ENCODE results near the gene LAMA5.

The LAMA5 gene

DNA sequence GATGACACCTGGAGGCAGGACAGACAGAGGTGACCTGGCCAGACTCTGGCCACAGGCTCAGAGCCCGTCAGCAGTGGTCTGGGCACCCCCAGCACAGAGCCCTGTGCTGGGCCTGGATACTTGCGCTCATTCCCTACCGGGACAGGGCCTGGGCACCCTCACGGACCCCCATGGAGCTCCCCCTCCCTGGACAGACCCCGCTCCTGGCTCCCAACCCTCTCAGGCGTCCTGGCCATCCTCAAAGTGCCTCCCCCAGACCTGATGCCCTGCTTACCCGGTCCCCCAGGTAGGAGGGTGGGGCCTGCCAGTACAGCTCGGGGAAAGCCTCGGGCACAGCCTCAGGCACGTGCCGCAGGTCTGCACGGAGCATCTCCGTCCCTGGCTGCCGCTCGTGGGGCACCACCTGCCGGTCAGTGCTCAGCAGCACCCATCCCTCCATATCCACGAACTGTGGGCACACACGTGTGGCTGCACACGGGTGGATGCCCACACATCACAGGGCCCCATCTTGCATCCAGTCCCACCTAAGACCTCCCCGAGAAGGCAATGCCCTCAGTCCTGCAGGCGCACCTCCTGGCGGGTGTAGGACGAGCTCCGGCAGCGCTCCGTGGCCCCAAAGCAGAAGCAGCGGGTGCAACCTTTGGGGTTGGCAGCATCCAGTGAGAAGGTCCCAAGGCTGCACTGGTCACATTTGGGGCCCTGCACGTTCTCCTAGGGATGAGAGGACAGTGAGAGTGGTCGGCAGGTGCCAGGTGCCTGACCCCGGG lies 40.0 kb downstream of the LAMA5 start:
- H3K27ac ChIP-seq (ENCODE audit: insufficient read depth, low read depth, low read length, poor library complexity, severe bottlenecking), result no peak overlapping the region
- 86% methylated on average over 30 of the region's 30 CpGs for WGBS, 2 experiments
- peaks cover 54% of the 10 kb centered on the region for H3K36me3 ChIP-seq (ENCODE audit: control insufficient read depth, insufficient read depth, low read length)
- no peaks in the 10 kb centered on the region for H3K4me1 ChIP-seq (ENCODE audit: control insufficient read depth, insufficient read depth, low read length)
- no peak overlapping the region for H3K4me3 ChIP-seq (ENCODE audit: insufficient read depth, low read depth, low read length)
- H3K9me3 ChIP-seq (ENCODE audit: control insufficient read depth, low read length), result no peaks in the 10 kb centered on the region
- no peaks in the 10 kb centered on the region for H3K27me3 ChIP-seq (ENCODE audit: control insufficient read depth, insufficient read depth, low read length, poor library complexity, severe bottlenecking)

DNA sequence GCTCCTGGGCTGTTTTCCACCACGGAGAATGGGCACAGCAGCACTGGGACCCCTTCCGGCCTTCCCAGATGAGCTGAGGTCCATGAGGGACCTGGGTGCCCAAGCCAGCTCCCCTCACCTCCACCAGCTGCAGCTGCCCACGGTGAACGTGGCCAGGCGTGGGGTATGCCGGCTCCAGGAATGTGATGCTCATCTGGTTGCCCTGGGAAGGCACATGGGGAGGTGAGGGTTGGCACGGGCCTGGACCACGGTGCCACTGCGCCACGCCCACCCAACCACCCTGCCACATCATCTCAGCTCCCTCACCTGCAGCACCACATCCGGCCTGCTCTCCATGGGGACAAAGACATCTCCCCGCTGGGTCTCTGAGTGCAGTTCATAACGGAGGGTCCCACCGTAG lies 40.6 kb downstream of the LAMA5 start:
- peaks cover 58% of the 10 kb centered on the region for H3K36me3 ChIP-seq (ENCODE audit: control insufficient read depth, insufficient read depth, low read length)
- WGBS, 2 experiments, result 96% methylated on average over 14 of the region's 14 CpGs
- no peaks in the 10 kb centered on the region for H3K9me3 ChIP-seq (ENCODE audit: control insufficient read depth, low read length)
- H3K4me1 ChIP-seq (ENCODE audit: control insufficient read depth, insufficient read depth, low read length), result no peaks in the 10 kb centered on the region
- no peak overlapping the region for H3K27ac ChIP-seq (ENCODE audit: insufficient read depth, low read depth, low read length, poor library complexity, severe bottlenecking)
- H3K27me3 ChIP-seq (ENCODE audit: control insufficient read depth, insufficient read depth, low read length, poor library complexity, severe bottlenecking), result no peaks in the 10 kb centered on the region
- no peak overlapping the region for H3K4me3 ChIP-seq (ENCODE audit: insufficient read depth, low read depth, low read length)

DNA sequence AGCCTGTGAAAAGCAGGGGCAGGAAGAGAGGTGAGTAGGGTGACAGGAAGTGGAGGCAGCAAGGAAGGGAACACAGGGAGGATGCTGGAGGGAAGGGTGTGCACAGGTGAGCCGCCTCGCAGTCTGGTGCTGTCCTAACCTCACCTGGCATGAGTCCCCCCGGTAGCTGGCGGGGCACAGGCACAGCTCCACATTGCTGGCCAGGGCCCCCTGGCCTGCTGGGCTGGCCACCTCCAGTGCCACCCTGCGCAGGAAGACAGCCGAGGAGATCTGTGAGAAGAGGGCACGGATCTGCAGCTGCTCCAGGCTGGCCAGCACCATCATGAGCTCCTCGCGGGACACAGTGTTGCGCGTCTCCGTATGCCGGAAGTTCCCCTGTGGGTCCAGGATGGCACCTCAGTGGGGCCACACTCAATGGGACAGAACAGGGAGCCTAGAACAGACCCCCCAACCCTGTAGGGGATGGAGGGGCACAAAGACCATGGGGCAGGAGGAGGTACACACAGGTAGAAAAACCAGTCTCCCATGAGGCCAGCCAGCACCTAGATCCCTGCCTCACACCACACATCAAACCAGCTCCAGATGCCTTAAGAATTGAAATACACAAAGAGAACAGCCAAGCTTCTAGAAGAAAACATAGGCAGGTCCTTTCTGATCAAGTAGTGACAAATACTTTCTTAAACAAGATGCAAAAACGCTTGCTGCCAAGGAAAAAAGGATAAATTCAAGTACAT lies 41.8 kb downstream of the LAMA5 start:
- H3K36me3 ChIP-seq (ENCODE audit: control insufficient read depth, insufficient read depth, low read length), result peaks cover 54% of the 10 kb centered on the region
- no peaks in the 10 kb centered on the region for H3K9me3 ChIP-seq (ENCODE audit: control insufficient read depth, low read length)
- 88 to 89% methylated on average over 14 of the region's 14 CpGs for WGBS, 2 experiments
- no peaks in the 10 kb centered on the region for H3K4me1 ChIP-seq (ENCODE audit: control insufficient read depth, insufficient read depth, low read length)
- H3K4me3 ChIP-seq (ENCODE audit: insufficient read depth, low read depth, low read length), result no peak overlapping the region
- no peak overlapping the region for H3K27ac ChIP-seq (ENCODE audit: insufficient read depth, low read depth, low read length, poor library complexity, severe bottlenecking)
- H3K27me3 ChIP-seq (ENCODE audit: control insufficient read depth, insufficient read depth, low read length, poor library complexity, severe bottlenecking), result no peaks in the 10 kb centered on the region

DNA sequence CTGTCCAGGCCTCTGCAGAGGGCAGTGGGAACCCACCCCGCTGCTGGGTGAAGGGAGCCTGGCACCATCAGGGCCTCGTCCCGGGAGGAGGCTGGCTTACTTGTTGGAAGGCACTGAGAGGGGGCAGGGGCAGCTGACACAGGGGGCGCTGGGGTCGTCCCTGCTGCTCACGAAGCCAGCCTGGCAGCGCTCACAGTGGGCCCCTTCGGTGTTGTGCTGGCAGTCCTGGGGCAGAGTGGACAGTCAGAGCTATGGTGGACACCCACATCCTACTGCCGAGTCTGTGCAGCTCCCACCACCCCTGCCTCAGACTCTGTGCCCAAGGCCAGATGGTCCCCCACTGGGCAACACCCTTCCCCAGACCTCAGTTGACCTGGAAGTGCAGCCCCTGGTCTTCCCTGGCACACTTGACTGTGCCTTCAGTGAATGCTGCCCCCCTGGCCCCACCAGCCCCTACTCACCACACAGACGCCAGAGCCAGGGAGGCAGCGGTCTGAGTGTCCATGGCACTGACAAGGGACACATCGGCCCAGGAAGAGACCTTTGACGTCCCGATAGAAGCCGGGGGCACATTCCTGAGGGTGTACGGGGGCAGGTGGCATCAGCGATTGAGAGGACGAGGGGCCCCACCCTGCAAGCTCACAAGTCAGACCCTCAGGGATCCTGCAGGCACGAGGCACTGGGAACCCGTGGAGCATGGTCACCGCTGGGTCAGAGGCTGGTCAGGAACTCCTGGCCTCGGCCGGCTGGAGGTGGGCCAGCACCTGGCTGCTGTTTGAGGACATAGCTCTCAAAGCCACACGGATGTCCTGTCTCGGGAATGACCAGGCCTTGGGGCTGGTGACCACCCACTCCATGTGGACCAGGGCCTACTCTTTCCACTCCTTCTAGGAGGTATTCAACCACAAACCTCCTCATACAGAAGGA lies 42.9 kb downstream of the LAMA5 start:
- WGBS, 2 experiments, result 91 to 92% methylated on average over 25 of the region's 25 CpGs

DNA sequence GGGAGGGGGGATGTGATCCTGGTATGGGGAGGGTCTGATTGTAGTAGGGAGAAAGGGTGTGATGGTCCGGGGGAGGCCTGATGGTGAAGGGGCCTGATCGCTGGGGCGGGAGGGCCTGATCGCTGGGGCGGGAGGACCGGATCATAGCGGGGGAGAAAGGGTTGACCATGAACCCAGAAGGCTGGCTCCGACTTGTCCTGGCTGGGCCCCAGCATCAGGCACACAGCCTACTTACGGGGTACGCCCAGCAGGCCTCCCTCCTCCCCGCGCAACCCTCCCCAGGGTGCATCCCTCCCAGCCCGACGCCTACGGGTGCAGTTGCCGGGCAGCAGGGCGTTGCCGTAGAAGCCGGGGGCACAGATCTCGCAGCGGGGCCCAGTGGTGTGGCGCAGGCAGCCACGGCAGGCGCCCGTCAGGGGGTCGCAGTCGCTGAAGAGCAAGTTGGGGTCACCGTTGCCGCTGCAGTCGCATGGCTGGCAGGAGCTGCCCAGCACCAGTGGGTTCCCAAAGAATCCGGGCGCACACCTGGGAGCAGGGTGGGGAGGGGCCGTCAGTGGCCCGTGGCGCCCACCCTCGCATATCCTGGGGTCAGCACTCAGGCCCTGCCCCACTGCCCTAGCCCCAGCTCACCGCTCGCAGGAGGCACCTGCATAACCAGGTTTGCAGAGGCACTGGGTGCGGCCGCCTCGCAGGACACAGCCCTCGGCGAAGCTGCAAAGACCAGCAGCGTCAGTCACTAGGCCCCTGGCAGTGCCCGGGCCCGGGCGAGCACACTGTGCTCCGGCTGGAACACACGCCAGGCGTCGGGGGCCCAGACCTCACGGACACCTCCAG lies 43.7 kb downstream of the LAMA5 start:
- WGBS, 2 experiments, result 92% methylated on average over 52 of the region's 52 CpGs
- Histone ChIP-seq H3K27ac (ENCODE audit: insufficient read depth, low read depth, low read length, poor library complexity, severe bottlenecking) (no peak overlapping the region), H3K36me3 (ENCODE audit: control insufficient read depth, insufficient read depth, low read length) (peaks cover 45% of the 10 kb centered on the region), H3K4me1 (ENCODE audit: control insufficient read depth, insufficient read depth, low read length) (no peaks in the 10 kb centered on the region), H3K9me3 (ENCODE audit: control insufficient read depth, low read length) (no peaks in the 10 kb centered on the region), H3K4me3 (ENCODE audit: insufficient read depth, low read depth, low read length) (no peak overlapping the region), H3K27me3 (ENCODE audit: control insufficient read depth, insufficient read depth, low read length, poor library complexity, severe bottlenecking) (no peaks in the 10 kb centered on the region)

More for the DNA sequence above, 42.9 kb downstream of the LAMA5 start:
- Histone ChIP-seq H3K36me3 (ENCODE audit: control insufficient read depth, insufficient read depth, low read length) (peaks cover 49% of the 10 kb centered on the region), H3K27me3 (ENCODE audit: control insufficient read depth, insufficient read depth, low read length, poor library complexity, severe bottlenecking) (no peaks in the 10 kb centered on the region), H3K9me3 (ENCODE audit: control insufficient read depth, low read length) (no peaks in the 10 kb centered on the region), H3K27ac (ENCODE audit: insufficient read depth, low read depth, low read length, poor library complexity, severe bottlenecking) (no peak overlapping the region), H3K4me3 (ENCODE audit: insufficient read depth, low read depth, low read length) (no peak overlapping the region), H3K4me1 (ENCODE audit: control insufficient read depth, insufficient read depth, low read length) (no peaks in the 10 kb centered on the region)

DNA sequence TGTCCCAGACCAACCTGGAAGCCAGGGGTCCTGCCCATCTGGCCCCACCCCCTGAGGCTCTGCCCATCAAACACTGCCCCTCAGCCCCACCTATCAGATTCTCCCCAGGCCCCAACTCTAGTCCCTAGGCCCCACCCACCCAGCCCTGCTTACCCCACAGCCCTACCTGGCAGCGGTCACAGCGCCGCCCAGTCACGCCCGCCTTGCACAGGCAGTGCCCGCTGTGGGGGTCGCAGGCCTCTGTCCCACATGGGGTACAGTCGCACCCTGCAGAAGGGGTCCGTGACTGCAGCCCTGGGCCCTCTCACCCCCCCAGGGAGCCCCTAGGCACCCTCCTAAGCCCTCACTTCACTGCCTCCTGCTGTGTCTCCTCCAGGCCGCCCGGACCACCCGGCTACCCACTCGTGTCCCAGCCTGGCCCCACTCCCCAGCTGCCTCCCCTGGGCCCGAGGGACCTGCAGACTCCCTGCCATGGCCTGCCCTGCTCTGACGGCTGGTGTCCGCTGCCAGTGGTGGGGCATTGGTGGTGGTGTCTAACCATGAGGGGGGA lies 44.5 kb downstream of the LAMA5 start:
- peaks cover 46% of the 10 kb centered on the region for H3K36me3 ChIP-seq (ENCODE audit: control insufficient read depth, insufficient read depth, low read length)
- WGBS, 2 experiments, result 95 to 97% methylated on average over 14 to 16 of the region's 16 CpGs

DNA sequence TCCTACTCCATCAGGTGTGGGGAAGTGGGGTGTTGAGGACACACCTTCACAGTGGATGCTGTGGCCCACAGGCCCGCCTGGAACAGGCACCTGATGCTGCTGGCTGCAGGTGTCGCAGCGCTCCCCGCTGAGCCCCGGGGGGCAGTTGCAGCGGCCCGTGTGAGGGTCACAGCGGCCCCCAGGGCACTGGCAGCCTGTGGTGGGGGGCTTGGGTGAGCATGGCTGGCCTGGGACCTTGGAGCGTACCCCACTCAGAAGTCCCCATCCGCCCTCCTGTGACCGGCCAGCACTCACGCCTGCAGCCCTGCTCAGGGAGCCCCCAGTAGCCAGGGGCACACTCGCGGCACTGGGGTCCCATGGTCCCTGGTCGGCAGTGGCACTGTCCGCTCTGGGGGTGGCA lies 45.1 kb downstream of the LAMA5 start:
- Histone ChIP-seq H3K27ac (ENCODE audit: insufficient read depth, low read depth, low read length, poor library complexity, severe bottlenecking) (no peak overlapping the region), H3K4me1 (ENCODE audit: control insufficient read depth, insufficient read depth, low read length) (no peaks in the 10 kb centered on the region), H3K27me3 (ENCODE audit: control insufficient read depth, insufficient read depth, low read length, poor library complexity, severe bottlenecking) (no peaks in the 10 kb centered on the region), H3K36me3 (ENCODE audit: control insufficient read depth, insufficient read depth, low read length) (peaks cover 44% of the 10 kb centered on the region), H3K4me3 (ENCODE audit: insufficient read depth, low read depth, low read length) (no peak overlapping the region), H3K9me3 (ENCODE audit: control insufficient read depth, low read length) (no peaks in the 10 kb centered on the region)
- 96 to 97% methylated on average over 16 of the region's 16 CpGs for WGBS, 2 experiments

More for the DNA sequence above, 44.5 kb downstream of the LAMA5 start:
- H3K4me1 ChIP-seq (ENCODE audit: control insufficient read depth, insufficient read depth, low read length), result no peaks in the 10 kb centered on the region
- H3K9me3 ChIP-seq (ENCODE audit: control insufficient read depth, low read length), result no peaks in the 10 kb centered on the region
- H3K27me3 ChIP-seq (ENCODE audit: control insufficient read depth, insufficient read depth, low read length, poor library complexity, severe bottlenecking), result no peaks in the 10 kb centered on the region
- H3K27ac ChIP-seq (ENCODE audit: insufficient read depth, low read depth, low read length, poor library complexity, severe bottlenecking), result no peak overlapping the region
- no peak overlapping the region for H3K4me3 ChIP-seq (ENCODE audit: insufficient read depth, low read depth, low read length)

DNA sequence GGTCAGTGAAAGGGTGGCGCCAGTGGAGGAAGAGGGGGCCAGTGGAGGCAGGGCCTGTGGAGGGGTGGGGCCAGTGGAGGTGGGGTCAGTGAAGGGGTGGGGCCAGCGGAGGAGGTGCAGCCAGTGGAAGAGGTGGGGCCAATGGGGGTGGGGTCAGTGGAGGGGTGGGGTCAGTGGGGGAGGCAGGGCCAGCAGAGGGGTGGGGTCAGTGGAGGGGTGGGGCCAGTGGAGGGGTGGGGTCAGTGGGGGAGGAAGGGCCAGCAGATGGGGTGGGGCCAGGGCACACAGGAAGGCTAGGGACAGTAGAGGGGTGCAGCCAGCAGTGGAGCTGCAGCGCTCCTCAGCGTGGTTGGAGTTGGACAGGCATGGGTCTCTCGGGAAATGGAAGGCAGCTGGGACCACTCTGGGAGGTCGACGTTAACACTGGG lies 45.6 kb downstream of the LAMA5 start:
- H3K4me1 ChIP-seq (ENCODE audit: control insufficient read depth, insufficient read depth, low read length), result no peaks in the 10 kb centered on the region
- H3K36me3 ChIP-seq (ENCODE audit: control insufficient read depth, insufficient read depth, low read length), result peaks cover 40% of the 10 kb centered on the region
- no peaks in the 10 kb centered on the region for H3K27me3 ChIP-seq (ENCODE audit: control insufficient read depth, insufficient read depth, low read length, poor library complexity, severe bottlenecking)
- H3K27ac ChIP-seq (ENCODE audit: insufficient read depth, low read depth, low read length, poor library complexity, severe bottlenecking), result no peak overlapping the region
- H3K4me3 ChIP-seq (ENCODE audit: insufficient read depth, low read depth, low read length), result no peak overlapping the region
- WGBS, 2 experiments, result 95 to 97% methylated on average over 7 of the region's 7 CpGs
- no peaks in the 10 kb centered on the region for H3K9me3 ChIP-seq (ENCODE audit: control insufficient read depth, low read length)

DNA sequence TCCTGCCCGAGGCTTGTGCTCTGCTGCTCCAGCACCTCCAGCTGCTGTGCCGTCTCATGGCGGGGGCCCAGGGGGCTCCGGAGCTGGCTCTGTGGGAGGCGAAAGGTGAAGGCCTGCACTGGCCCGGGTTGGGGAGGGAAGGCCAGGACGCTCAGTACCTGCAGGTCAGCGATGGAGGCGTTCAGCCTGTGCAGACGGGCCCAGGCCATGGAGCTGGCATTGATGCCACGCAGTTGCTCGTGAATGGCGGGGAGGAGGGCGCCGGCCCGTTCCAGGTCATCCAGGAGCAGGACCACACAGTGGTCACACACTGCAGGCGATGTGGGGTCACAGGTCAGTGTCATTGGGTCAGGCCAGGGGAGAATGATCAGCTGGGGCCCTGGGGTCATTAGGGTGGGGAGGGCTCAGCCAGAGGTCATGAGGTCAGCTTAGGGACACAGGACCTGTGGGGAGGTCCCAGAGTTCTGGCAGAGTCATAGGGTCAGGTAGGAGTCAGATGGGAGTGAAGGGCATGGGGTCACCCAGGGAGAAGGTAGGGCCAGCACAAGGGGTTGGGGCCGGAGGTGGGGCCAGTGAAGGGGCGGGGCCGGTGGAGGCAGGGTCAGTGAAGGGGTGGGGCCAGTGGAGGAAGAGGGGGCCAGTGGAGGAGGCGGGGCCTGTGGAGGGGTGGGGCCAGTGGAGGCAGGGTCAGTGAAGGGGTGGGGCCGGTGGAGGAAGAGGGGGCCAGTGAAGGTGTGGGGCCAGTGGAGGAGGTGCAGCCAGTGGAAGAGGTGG lies 46.3 kb downstream of the LAMA5 start:
- Histone ChIP-seq H3K4me3 (ENCODE audit: insufficient read depth, low read depth, low read length) (no peak overlapping the region), H3K27ac (ENCODE audit: insufficient read depth, low read depth, low read length, poor library complexity, severe bottlenecking) (no peak overlapping the region), H3K27me3 (ENCODE audit: control insufficient read depth, insufficient read depth, low read length, poor library complexity, severe bottlenecking) (no peaks in the 10 kb centered on the region), H3K36me3 (ENCODE audit: control insufficient read depth, insufficient read depth, low read length) (peaks cover 32% of the 10 kb centered on the region), H3K4me1 (ENCODE audit: control insufficient read depth, insufficient read depth, low read length) (no peaks in the 10 kb centered on the region), H3K9me3 (ENCODE audit: control insufficient read depth, low read length) (no peaks in the 10 kb centered on the region)
- WGBS, 2 experiments, result 96% methylated on average over 22 of the region's 22 CpGs

Data from ectodermal cell (in vitro differentiated cells).